Amniotic epithelial cell (primary cell): Measurements from ENCODE around the gene RAB43.
"Not testable (repeated sequence)": the region's sequence is repeated elsewhere in the genome, so short reads cannot be mapped to it uniquely, and the experiment has no call there.

Experiments
- DNase-seq: peaks from one replicate; pipeline ENCODE4 v3.0.0-alpha.2; 2010; ENCODE audit warnings: low read depth

Gene RAB43

GRCh38 chr3:129121792-129122411 is at the start of gene RAB43:
TSS of gene RAB43 (minus strand) at chr3:129121804. CDS start at chr3:129121489, 315 bp downstream.
- DNase-seq: peak; percentile 72

DNA sequence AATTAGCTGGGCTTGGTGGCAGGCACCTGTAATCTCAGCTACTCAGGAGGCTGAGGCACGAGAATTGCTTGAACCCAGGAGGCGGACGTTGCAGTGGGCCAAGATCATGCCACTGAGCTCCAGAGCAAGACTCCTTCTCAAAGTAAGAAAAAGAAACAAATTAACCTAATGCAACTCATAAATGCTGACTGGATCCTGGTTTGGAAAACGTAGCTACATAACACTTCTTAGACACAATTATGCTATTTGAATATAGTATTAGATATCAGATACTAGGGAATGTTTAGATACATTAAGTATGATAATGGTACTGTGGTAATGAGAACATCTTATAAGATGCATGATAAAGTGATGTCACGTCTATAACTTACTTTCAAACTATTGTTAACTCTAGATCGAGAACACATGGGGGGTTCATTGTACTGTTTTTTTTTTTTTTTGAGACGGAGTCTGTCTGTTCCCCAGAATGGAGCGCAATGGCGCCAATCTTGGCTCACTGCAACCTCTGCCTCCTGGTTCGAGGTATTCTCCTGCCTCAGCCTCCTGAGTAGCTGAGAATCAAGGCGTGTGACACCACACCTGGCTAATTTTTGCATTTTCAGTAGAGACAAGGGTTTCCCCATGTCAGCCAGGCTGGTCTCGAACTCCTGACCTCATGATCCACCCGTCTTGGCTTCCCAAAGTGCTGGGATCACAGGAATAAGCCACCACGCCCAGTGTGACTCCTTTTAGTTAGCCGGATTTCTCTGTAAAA is 45.2 kb upstream of the RAB43 start:
- no peak for DNase-seq

DNA sequence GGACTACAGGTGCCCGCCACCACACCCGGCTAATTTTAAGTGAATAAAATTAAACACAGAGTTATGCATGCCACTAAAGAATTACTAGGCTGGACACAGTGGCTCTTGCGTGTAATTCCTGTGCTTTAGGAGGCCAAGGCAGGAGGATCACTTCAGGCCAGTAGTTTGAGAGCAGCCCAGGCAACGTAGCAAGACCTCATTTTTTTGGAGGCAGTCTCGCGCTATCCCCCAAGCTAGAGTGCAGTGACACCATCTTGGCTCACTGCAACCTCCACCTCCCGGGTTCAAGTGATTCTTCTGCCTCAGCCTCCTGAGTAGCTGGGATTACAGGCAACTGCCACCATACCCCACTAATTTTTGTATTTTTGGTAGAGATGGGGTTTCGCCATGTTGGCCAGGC is 44.0 kb upstream of the RAB43 start:
- not testable (repeated sequence) for DNase-seq

- no peak for DNase-seq
These were observed 42.9 kb upstream of the RAB43 start for GRCh38 chr3:129164500-129164899.

DNA sequence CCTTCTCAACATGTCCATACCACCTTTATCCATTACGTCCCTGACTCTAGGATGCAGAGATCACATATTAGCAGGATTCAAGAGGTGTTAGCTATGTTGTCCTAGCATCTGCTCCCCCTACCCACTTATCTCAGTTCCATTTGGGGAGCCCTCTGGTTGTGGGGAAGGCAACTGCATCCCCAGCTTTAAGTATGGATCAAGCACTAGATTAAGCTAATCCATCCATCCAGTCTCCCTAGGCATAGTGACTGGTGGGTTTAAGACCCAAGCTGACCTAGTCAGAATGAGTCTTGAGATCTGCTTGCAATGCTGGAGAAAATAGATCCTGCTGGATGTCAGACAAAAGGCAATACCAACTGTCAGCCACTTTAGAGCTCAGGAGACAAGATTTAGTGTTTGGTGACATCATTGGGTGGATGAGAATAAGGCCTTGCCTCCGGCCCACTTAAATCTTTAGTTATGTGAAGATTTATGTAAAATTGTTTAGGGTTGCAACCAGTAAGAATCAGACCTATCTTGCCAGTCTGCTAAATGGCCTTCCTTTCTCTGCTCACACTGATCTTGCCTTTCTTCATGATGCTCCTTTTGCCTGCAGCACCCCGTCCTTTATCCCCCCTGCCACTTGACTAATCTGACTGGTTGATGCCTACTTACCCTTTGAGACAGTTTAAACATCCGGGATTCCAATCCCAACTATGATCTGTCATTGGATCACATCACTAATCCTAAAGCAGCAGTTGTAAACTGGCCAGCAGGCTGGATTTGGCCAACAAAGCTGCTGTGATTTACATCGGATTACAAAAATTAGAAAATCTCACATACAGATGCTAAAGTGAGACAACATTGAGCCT is 41.4 kb upstream of the RAB43 start:
- DNase-seq: no peak

DNA sequence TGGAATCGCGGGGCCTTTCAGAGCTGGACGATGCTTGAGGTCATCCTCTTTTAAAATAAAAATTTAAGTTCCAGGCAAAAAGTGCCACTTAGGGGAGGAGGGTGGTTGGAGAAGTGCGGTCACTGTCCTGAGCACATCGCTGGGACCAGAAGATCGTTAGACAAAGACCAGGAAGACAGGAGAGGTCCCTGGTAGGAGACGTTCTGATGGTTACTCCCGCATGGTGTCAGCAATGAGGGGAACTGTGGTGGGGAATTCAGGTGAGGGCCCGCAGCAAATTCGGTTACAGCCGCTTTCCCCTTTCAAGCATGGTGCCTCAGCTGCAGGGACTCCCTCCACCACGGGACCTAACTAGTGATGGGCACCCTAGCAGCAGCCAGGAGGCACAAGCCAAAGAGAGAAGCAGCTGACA is 40.3 kb upstream of the RAB43 start:
- no peak for DNase-seq

DNA sequence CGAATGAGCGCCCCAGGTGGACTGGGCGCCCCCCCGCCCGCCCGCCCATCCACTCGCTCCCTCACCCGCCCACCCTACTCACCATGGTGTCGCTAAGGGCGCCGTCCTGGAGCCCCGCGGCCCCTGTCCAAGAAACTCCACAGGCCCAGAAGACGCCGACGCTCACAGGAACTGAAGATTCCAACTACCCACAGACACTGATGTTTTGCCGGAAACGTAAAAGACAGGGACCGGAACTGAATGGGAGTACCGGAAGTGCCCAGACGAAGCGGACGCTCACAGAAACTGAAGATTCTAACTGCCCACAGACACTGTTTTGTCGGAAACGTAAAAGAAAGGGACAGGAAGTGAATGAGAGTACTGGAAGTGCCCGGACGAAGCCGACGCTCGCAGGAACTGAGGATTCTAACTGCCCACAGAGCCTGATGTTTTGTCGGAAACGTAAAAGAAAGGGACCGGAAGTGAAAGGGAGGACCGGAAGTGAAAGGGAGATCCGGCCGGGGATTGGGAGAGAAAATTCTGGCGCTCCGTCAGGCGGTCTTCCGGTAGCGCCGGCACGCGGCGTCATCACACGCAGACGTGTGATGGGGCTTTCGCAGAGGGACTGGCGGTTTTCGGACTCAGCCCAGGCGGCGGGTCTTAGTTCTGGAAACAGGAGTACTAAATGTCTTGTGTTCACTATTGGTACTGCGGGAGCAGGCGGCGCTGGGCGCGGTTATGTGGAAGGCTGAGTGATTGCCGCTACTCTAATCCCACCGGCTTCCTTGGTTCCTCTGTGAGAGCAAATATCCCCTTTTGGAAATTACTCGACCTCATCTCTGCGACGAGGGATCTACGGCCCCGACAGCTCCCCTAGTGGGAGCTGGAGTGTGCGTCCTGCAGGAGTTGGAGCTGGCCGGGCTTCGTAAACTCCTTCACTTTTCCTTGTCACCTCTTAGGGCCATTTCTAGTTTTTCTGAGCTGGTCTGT is 39.6 kb upstream of the RAB43 start, which contains the start of gene ISY1:
Gene ISY1 (minus strand): TSS at position 173 of the 969 bp plus-strand sequence. CDS start 88 bp downstream, at position 85.
- DNase-seq: peak; percentile 95

- no peak for DNase-seq
These were observed 23.2 kb upstream of the RAB43 start for GRCh38 chr3:129144786-129145185.

GRCh38 chr3:129141011-129141410 is 19.4 kb upstream of the RAB43 start:
- DNase-seq: not testable (repeated sequence)

GRCh38 chr3:129139911-129140310 is 18.3 kb upstream of the RAB43 start:
- no peak for DNase-seq

- peak; percentile 27 for DNase-seq
These were observed 14.7 kb upstream of the RAB43 start for GRCh38 chr3:129136275-129136674.

- no peak for DNase-seq
These were observed 10.7 kb upstream of the RAB43 start for GRCh38 chr3:129132097-129132866.

DNA sequence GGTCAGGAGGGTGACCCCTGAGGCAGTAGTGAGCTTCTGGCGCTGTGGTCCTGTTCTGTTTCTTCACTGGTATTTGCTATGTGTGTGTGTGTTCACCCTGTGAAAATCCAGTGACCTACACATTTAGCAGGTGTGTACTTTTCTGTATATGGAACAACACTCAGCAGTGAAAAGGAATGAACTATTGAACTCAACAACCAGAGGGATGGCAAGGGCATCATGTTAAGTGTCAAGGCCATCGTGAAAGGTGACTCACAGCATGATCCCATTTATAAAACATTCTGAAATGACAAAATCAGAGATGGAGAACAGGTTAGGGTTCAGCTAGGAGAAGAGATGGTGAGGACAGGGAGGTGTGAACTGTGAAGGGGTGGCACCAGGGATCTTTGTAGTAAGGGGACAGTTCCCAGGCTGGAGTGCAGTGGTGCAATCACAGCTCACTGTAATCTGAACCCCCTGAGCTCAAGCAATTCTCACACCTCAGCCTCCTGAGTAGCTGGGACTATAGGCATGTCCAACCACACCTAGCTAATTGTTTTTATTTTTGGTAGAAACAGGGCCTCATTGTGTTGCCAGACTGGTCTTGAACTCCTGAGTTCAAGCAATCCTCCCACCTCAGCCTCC is 10.0 kb upstream of the RAB43 start:
- no peak for DNase-seq

- DNase-seq: no peak
These were observed 8.7 kb upstream of the RAB43 start for GRCh38 chr3:129130291-129130813.

GRCh38 chr3:129128357-129129155 is 7.0 kb upstream of the RAB43 start:
- no peak for DNase-seq

- no peak for DNase-seq
These were observed 5.2 kb upstream of the RAB43 start for GRCh38 chr3:129126726-129127280.

- no peak for DNase-seq
These were observed 1.9 kb upstream of the RAB43 start for GRCh38 chr3:129123314-129124060.

GRCh38 chr3:129122412-129123011 is 908 bp upstream of the RAB43 start:
- DNase-seq: no peak
